ENCODE results near the gene METAP2. TPM values are rescaled to one million over a fixed set of nuclear protein-coding genes. Genes with fewer than 3 reads are reported as not detected.
"Not testable (repeated sequence)": the region's sequence is repeated elsewhere in the genome, so short reads cannot be mapped to it uniquely, and the experiment has no call there.

METAP2 gene
- polyA plus RNA-seq, 3 donors = 17.0 to 26.0 (median 19.9) TPM

DNA sequence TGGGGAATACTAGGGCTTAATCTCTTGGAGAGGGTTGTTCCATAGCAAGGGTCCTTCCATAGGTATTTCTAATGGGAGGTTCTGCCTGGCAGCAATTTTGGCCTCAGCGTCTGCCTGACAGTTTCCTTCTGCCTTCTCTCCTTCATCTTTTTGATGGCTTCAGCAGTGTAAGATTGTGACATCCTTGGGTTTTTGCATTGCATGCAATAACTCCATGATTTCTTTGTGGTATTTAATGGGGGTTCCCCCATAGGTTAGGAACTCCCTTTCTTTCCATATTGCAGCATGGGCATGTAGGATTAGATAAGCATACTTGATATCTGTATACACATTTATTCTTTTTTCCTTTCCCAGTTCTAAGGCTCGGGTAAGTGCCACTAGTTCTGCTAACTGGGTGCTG lies 21.5 kb upstream of the METAP2 start:
- H3K4me2 ChIP-seq (replicated peaks; ENCODE audit: extremely low read depth, low read length, poor library complexity, severe bottlenecking); H3K4me3 Mint-ChIP-seq; H3K4me1 ChIP-seq (ENCODE audit: control insufficient read depth in 1 of 2, insufficient read depth in 2 of 2, low read length in 2 of 2); H4K20me1 ChIP-seq (ENCODE audit: insufficient read depth, low read length); DNase-seq; H2AFZ ChIP-seq (ENCODE audit: insufficient read depth, low read depth, low read length, poor library complexity, severe bottlenecking); H3K27me3 ChIP-seq (ENCODE audit: control insufficient read depth in 2 of 2, insufficient read depth in 2 of 2, low read length in 2 of 2); H3K36me3 ChIP-seq (replicated peaks in 1 of 2; ENCODE audit: control insufficient read depth in 1 of 2, insufficient read depth in 2 of 2, low read length in 2 of 2); H3K4me3 ChIP-seq (replicated peaks in 1 of 3; ENCODE audit: low read depth in 2 of 3, low read length in 3 of 3); H3K27ac ChIP-seq (ENCODE audit: low read depth in 1 of 2, low read length in 2 of 2); H3K9ac ChIP-seq (ENCODE audit: insufficient read depth, low read length, poor library complexity, severe bottlenecking); H3K79me2 ChIP-seq (ENCODE audit: insufficient read depth, low read length); intact Hi-C loops (cut with micrococcal nuclease); H3K4me1 Mint-ChIP-seq; H3K27ac Mint-ChIP-seq; H3K36me3 Mint-ChIP-seq: not testable (repeated sequence)
- peaks cover 8 to 10% of the 10 kb centered on the region in 2 donors for H3K9me3 ChIP-seq (replicated peaks in 1 of 2; ENCODE audit: control insufficient read depth in 1 of 2, insufficient read depth in 1 of 2, low read length in 2 of 2)
- WGBS (ENCODE audit: insufficient coverage) = no CpG with 5 or more reads among the region's 2 CpGs
- Mint-ChIP-seq H3K27me3 (ENCODE audit: low read depth in 3 of 3) (peaks cover 3 to 12% (median 5%) of the 10 kb centered on the region in 3 donors), H3K9me3 (peaks cover 10 to 31% (median 21%) of the 10 kb centered on the region in 7 donors)

DNA sequence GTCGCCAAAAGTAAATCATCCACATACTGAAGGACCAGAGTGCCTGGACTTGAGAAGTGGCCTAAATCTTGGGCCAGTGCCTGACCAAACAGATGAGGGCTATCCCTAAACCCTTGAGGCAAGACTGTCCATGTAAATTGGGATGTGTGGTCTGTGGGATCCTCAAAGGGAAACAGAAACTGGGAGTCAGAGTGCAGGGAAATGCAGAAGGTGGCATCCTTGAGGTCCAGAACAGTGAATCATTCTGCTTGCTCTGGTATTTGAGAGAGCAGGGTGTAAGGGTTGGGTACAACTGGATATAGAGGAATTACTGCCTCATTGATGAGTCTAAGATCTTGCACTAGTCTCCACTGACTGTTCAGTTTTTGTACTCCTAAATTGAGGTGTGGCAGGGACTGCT lies 20.1 kb upstream of the METAP2 start:
- H3K27ac Mint-ChIP-seq; H3K36me3 Mint-ChIP-seq; H3K27ac ChIP-seq (ENCODE audit: low read depth in 1 of 2, low read length in 2 of 2); H3K4me3 ChIP-seq (replicated peaks in 1 of 3; ENCODE audit: low read depth in 2 of 3, low read length in 3 of 3); H3K9ac ChIP-seq (ENCODE audit: insufficient read depth, low read length, poor library complexity, severe bottlenecking); H3K36me3 ChIP-seq (replicated peaks in 1 of 2; ENCODE audit: control insufficient read depth in 1 of 2, insufficient read depth in 2 of 2, low read length in 2 of 2); intact Hi-C loops (cut with micrococcal nuclease); H3K4me3 Mint-ChIP-seq; H3K27me3 Mint-ChIP-seq (ENCODE audit: low read depth in 3 of 3); H4K20me1 ChIP-seq (ENCODE audit: insufficient read depth, low read length); H3K4me1 ChIP-seq (ENCODE audit: control insufficient read depth in 1 of 2, insufficient read depth in 2 of 2, low read length in 2 of 2); H2AFZ ChIP-seq (ENCODE audit: insufficient read depth, low read depth, low read length, poor library complexity, severe bottlenecking); H3K4me2 ChIP-seq (replicated peaks; ENCODE audit: extremely low read depth, low read length, poor library complexity, severe bottlenecking); H3K4me1 Mint-ChIP-seq; H3K79me2 ChIP-seq (ENCODE audit: insufficient read depth, low read length); DNase-seq; H3K27me3 ChIP-seq (ENCODE audit: control insufficient read depth in 2 of 2, insufficient read depth in 2 of 2, low read length in 2 of 2): not testable (repeated sequence)
- H3K9me3 ChIP-seq (replicated peaks in 1 of 2; ENCODE audit: control insufficient read depth in 1 of 2, insufficient read depth in 1 of 2, low read length in 2 of 2) = peaks cover 17% of the 10 kb centered on the region in 2 donors
- peaks cover 17 to 36% (median 23%) of the 10 kb centered on the region in 7 donors for H3K9me3 Mint-ChIP-seq
- no CpG with 5 or more reads among the region's 1 CpG for WGBS (ENCODE audit: insufficient coverage)

DNA sequence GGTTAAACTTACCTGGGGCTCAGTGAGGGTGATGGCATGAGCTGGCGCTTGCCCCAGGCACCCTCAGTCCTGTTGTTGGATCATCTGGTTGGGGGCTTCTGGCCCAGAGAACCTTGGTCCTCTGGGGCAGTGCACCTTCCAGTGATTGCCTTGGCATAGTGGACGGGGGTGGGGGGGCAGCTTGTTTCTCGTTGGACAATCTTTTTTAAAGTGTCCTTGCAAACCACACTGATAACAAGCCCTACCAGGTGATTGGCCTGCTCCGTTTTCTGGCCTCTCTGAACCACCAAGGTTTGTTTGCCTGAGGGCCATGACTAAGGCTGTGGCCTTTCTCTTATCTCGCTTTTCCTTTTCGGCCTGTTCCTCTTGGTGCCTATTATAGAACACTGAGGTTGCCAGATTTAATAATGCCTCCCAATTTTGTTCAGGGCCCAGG lies 19.2 kb upstream of the METAP2 start:
- H4K20me1 ChIP-seq (ENCODE audit: insufficient read depth, low read length); H3K79me2 ChIP-seq (ENCODE audit: insufficient read depth, low read length); H3K4me3 Mint-ChIP-seq; H3K27ac ChIP-seq (ENCODE audit: low read depth in 1 of 2, low read length in 2 of 2); H3K27me3 Mint-ChIP-seq (ENCODE audit: low read depth in 3 of 3); H3K27ac Mint-ChIP-seq; H3K27me3 ChIP-seq (ENCODE audit: control insufficient read depth in 2 of 2, insufficient read depth in 2 of 2, low read length in 2 of 2); H3K4me3 ChIP-seq (replicated peaks in 1 of 3; ENCODE audit: low read depth in 2 of 3, low read length in 3 of 3); H2AFZ ChIP-seq (ENCODE audit: insufficient read depth, low read depth, low read length, poor library complexity, severe bottlenecking); H3K4me1 Mint-ChIP-seq; intact Hi-C loops (cut with micrococcal nuclease); H3K4me2 ChIP-seq (replicated peaks; ENCODE audit: extremely low read depth, low read length, poor library complexity, severe bottlenecking); DNase-seq; H3K36me3 ChIP-seq (replicated peaks in 1 of 2; ENCODE audit: control insufficient read depth in 1 of 2, insufficient read depth in 2 of 2, low read length in 2 of 2); H3K4me1 ChIP-seq (ENCODE audit: control insufficient read depth in 1 of 2, insufficient read depth in 2 of 2, low read length in 2 of 2); H3K9ac ChIP-seq (ENCODE audit: insufficient read depth, low read length, poor library complexity, severe bottlenecking); H3K36me3 Mint-ChIP-seq: not testable (repeated sequence)
- 93% methylated on average over 3 of the region's 6 CpGs for WGBS (ENCODE audit: insufficient coverage)
- peaks cover 17 to 38% (median 27%) of the 10 kb centered on the region in 7 donors for H3K9me3 Mint-ChIP-seq
- peaks cover 17% of the 10 kb centered on the region in 2 donors for H3K9me3 ChIP-seq (replicated peaks in 1 of 2; ENCODE audit: control insufficient read depth in 1 of 2, insufficient read depth in 1 of 2, low read length in 2 of 2)

DNA sequence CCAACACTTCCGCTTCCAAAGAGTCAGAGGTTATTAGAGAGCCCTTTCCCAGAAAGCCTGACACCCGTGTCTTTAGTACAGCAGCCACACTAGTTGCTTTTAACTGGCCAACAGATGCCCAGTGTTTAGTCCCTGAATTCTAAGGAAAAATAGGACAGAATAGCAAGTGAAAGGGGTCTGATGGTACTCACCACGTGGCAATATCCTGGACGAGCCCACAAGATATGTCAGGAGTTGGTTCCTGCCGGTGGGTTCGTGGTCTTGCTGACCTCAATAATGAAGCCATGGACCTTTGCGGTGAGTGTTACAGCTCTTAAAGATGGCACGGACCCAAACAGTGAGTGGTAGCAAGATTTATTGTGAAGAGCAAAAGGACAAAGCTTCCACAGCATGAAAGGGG lies 16.3 kb upstream of the METAP2 start:
- H3K4me3 Mint-ChIP-seq; DNase-seq; H3K4me3 ChIP-seq (replicated peaks in 1 of 3; ENCODE audit: low read depth in 2 of 3, low read length in 3 of 3); H3K27me3 ChIP-seq (ENCODE audit: control insufficient read depth in 2 of 2, insufficient read depth in 2 of 2, low read length in 2 of 2); H3K27ac ChIP-seq (ENCODE audit: low read depth in 1 of 2, low read length in 2 of 2); H2AFZ ChIP-seq (ENCODE audit: insufficient read depth, low read depth, low read length, poor library complexity, severe bottlenecking); H3K36me3 Mint-ChIP-seq; H3K9ac ChIP-seq (ENCODE audit: insufficient read depth, low read length, poor library complexity, severe bottlenecking); intact Hi-C loops (cut with micrococcal nuclease); H3K4me1 Mint-ChIP-seq; H3K36me3 ChIP-seq (replicated peaks in 1 of 2; ENCODE audit: control insufficient read depth in 1 of 2, insufficient read depth in 2 of 2, low read length in 2 of 2); H3K27ac Mint-ChIP-seq; H3K4me2 ChIP-seq (replicated peaks; ENCODE audit: extremely low read depth, low read length, poor library complexity, severe bottlenecking); H3K79me2 ChIP-seq (ENCODE audit: insufficient read depth, low read length); H3K4me1 ChIP-seq (ENCODE audit: control insufficient read depth in 1 of 2, insufficient read depth in 2 of 2, low read length in 2 of 2); H4K20me1 ChIP-seq (ENCODE audit: insufficient read depth, low read length); H3K27me3 Mint-ChIP-seq (ENCODE audit: low read depth in 3 of 3): not testable (repeated sequence)
- peaks cover 17 to 38% (median 26%) of the 10 kb centered on the region in 7 donors for H3K9me3 Mint-ChIP-seq
- 90% methylated on average over 6 of the region's 8 CpGs for WGBS (ENCODE audit: insufficient coverage)
- H3K9me3 ChIP-seq (replicated peaks in 1 of 2; ENCODE audit: control insufficient read depth in 1 of 2, insufficient read depth in 1 of 2, low read length in 2 of 2) = peaks cover 17% of the 10 kb centered on the region in 2 donors
